HepG2 (cell line): ENCODE data around the gene GCH1. TPM values are rescaled to one million over a fixed set of nuclear protein-coding genes. Genes with fewer than 3 reads are reported as not detected.

ENCODE experiments used
- CBX2 ChIP-seq, 2 experiments: fragments of 200-600 bp in 1 of 2; sonication (generic); formaldehyde crosslinking in 1 of 2; IDR thresholded peaks; 2 replicates each; pipeline versions ENCODE4 v1.7.0 to v1.8.1; 2018 to 2022; ENCODE audit warnings: low read depth in 2 of 2, low read length in 1 of 2, mild to moderate bottlenecking in 1 of 2, missing genetic modification reagents in 1 of 2
- EHMT2 ChIP-seq: fragments of 200-600 bp; sonication (generic); IDR thresholded peaks from 2 replicates; pipeline ENCODE4 v1.7.0; 2017; ENCODE audit warnings: antibody characterized with exemption, low read depth, low read length, borderline replicate concordance
- HNRNPK ChIP-seq: fragments of 200-400 bp; formaldehyde crosslinking; IDR thresholded peaks from 2 replicates; pipeline ENCODE4 v1.6.1; 2018; ENCODE audit warnings: low read length, low read depth, moderate library complexity, mild to moderate bottlenecking; ENCODE audit not compliant: poor library complexity, severe bottlenecking
- JUNB ChIP-seq: sonication (generic); formaldehyde crosslinking; IDR thresholded peaks from 2 replicates; pipeline ENCODE4 v1.8.0; 2022; ENCODE audit warnings: missing genetic modification reagents, mild to moderate bottlenecking, borderline replicate concordance
- MXD4 ChIP-seq: IDR thresholded peaks from 2 replicates; pipeline ENCODE4 v1.6.1; 2016; ENCODE audit warnings: mild to moderate bottlenecking, missing biosample characterization, missing genetic modification reagents
- PPARG ChIP-seq: conservative IDR thresholded peaks from 2 replicates; pipeline ENCODE4 v1.6.1; 2016; ENCODE audit warnings: missing biosample characterization, missing genetic modification reagents
- RXRB ChIP-seq: IDR thresholded peaks from 2 replicates; pipeline ENCODE4 v1.6.1; 2016; ENCODE audit warnings: borderline replicate concordance, missing genetic modification reagents, missing compliant biosample characterization
- STAG1 ChIP-seq: sonication (generic); formaldehyde crosslinking; IDR thresholded peaks from 2 replicates; pipeline ENCODE4 v1.4.0; 2020; ENCODE audit warnings: missing genetic modification reagents
- THYN1 ChIP-seq: sonication (generic); formaldehyde crosslinking; IDR thresholded peaks from 2 replicates; pipeline ENCODE4 v1.8.1; 2023; ENCODE audit warnings: low read depth, mild to moderate bottlenecking, moderate library complexity, missing genetic modification reagents, borderline replicate concordance
- ZNF446 ChIP-seq: sonication (generic); formaldehyde crosslinking; IDR thresholded peaks from 2 replicates; pipeline ENCODE4 v1.5.0; 2020; ENCODE audit warnings: mild to moderate bottlenecking, missing genetic modification reagents
- ZNF616 ChIP-seq: sonication (generic); formaldehyde crosslinking; IDR thresholded peaks from 2 replicates; pipeline ENCODE4 v1.5.0; 2020; ENCODE audit warnings: low read depth, mild to moderate bottlenecking, missing genetic modification reagents
- polyA plus RNA-seq, 8 experiments: library from polyadenylated mRNA; depleted of rRNA in 3 of 8; stranded (reverse) in 7 of 8; unstranded in 1 of 8; fragments of >200 nt; fragmentation: Illumina TruSeq in 4 of 8; extraction: Trizol in 4 of 8; gene quantifications; 2 replicates each; pipeline versions ENCODE4 v1.2.1 to v1.2.3, GENCODE V29; 2011 to 2016; ENCODE audit warnings: low read depth in 4 of 8, missing spikeins in 1 of 8, mixed read lengths in 1 of 8; ENCODE audit not compliant: insufficient read depth in 1 of 8
- total RNA-seq, 5 experiments: library from RNA; depleted of rRNA; stranded (reverse); fragments of >200 nt; fragmentation: Illumina TruSeq; extraction: Trizol; gene quantifications; 2 replicates each; pipeline ENCODE4 v1.2.3, GENCODE V29; 2016; ENCODE audit warnings: low read depth in 1 of 5
- TF ChIP-seq, protein P1 (sequence below): sonication (generic); formaldehyde crosslinking; IDR thresholded peaks from 2 replicates; pipeline ENCODE4 v1.4.0; 2020; ENCODE audit warnings: missing genetic modification reagents
- TF ChIP-seq, protein P2 (sequence below): sonication (generic); formaldehyde crosslinking; IDR thresholded peaks from 2 replicates; pipeline ENCODE4 v1.4.0; 2020; ENCODE audit warnings: low read depth, mild to moderate bottlenecking, missing genetic modification reagents
- TF ChIP-seq, protein P3 (sequence below): sonication (generic); formaldehyde crosslinking; IDR thresholded peaks from 2 replicates; pipeline ENCODE4 v1.4.0; 2020; ENCODE audit warnings: low read depth, mild to moderate bottlenecking, missing genetic modification reagents
- TF ChIP-seq, protein P4 (sequence below): IDR thresholded peaks from 2 replicates; pipeline ENCODE4 v1.6.1; 2016; ENCODE audit warnings: missing compliant biosample characterization, missing genetic modification reagents, borderline replicate concordance
- TF ChIP-seq, protein P5 (sequence below): sonication (generic); formaldehyde crosslinking; IDR thresholded peaks from 2 replicates; pipeline ENCODE4 v1.4.0; 2020; ENCODE audit warnings: missing genetic modification reagents
- TF ChIP-seq, protein P6 (sequence below): sonication (generic); formaldehyde crosslinking; IDR thresholded peaks from 2 replicates; pipeline ENCODE4 v1.5.1; 2020; ENCODE audit warnings: mild to moderate bottlenecking, missing genetic modification reagents, moderate library complexity

GCH1 gene
- total and polyA plus RNA-seq, 2 of the 13 experiments (the other 11 are each of a cell fraction or from before 2014, with no cell fraction given) = 15.0 to 25.2 TPM

DNA sequence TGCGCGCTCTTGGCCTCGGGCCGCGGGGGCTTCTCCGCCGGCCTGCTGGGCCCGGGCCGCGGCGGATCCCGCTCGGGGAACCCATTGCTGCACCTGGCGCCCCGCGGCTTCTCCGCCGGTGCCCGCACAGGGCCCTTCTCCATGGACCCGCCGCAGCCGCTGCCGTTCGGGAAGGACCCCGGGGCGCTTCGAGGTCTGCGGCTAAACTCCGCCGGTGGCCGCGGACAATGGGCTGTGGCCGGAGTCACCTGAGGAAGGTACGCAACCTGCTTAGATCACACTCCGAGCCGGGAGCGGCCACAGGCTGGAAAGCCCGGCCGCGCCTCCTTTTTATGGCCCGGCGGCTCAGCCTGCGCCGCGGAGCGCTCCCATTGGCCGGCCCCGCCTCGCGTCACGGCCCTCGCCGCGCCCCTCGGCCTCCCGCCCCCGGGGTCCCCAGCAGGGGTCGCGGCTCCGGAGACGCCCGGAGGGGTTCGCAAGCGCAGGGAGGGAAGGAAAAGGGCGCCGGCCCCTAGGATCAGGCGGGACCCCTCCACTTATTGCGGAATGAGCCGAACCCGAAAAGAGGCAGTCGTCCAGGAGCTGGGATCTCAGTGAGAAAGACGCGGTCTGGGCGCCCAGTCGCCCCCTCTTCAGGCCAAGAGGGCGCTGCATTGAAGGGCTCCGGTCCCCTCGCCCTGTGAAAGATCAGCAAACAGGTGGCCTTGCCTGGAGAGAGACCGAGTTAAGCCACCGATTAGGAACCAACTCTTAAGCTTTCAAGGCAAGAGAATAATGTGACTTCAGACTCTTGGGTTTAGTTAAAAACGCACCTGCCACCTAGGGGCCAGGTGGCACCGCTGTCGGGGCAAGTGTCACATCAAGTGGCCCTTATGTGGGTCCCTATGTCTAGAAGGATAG lies at the start of gene GCH1 (continued):
- no peak for TF ChIP-seq CBX2 (IDR thresholded peaks at IDR 0.05; ENCODE audit: low read depth, low read length)
- no peak for TF ChIP-seq CBX2 (CRISPR knock-in tag; IDR thresholded peaks at IDR 0.05; ENCODE audit: low read depth)
- no peak for TF ChIP-seq MXD4 (CRISPR knock-in tag)
- TF ChIP-seq HNRNPK = no peak
- TF ChIP-seq, protein P1, sequence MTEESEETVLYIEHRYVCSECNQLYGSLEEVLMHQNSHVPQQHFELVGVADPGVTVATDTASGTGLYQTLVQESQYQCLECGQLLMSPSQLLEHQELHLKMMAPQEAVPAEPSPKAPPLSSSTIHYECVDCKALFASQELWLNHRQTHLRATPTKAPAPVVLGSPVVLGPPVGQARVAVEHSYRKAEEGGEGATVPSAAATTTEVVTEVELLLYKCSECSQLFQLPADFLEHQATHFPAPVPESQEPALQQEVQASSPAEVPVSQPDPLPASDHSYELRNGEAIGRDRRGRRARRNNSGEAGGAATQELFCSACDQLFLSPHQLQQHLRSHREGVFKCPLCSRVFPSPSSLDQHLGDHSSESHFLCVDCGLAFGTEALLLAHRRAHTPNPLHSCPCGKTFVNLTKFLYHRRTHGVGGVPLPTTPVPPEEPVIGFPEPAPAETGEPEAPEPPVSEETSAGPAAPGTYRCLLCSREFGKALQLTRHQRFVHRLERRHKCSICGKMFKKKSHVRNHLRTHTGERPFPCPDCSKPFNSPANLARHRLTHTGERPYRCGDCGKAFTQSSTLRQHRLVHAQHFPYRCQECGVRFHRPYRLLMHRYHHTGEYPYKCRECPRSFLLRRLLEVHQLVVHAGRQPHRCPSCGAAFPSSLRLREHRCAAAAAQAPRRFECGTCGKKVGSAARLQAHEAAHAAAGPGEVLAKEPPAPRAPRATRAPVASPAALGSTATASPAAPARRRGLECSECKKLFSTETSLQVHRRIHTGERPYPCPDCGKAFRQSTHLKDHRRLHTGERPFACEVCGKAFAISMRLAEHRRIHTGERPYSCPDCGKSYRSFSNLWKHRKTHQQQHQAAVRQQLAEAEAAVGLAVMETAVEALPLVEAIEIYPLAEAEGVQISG = no peak; the same call in none of the 2 replicates
- no peak for TF ChIP-seq EHMT2
- no peak for TF ChIP-seq PPARG (CRISPR knock-in tag)
- TF ChIP-seq, protein P2, sequence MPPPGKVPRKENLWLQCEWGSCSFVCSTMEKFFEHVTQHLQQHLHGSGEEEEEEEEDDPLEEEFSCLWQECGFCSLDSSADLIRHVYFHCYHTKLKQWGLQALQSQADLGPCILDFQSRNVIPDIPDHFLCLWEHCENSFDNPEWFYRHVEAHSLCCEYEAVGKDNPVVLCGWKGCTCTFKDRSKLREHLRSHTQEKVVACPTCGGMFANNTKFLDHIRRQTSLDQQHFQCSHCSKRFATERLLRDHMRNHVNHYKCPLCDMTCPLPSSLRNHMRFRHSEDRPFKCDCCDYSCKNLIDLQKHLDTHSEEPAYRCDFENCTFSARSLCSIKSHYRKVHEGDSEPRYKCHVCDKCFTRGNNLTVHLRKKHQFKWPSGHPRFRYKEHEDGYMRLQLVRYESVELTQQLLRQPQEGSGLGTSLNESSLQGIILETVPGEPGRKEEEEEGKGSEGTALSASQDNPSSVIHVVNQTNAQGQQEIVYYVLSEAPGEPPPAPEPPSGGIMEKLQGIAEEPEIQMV (CRISPR knock-in tag) = peak; percentile 71; the same call in 1 of the 2 replicates
- no peak for TF ChIP-seq ZNF616
- TF ChIP-seq, protein P3, sequence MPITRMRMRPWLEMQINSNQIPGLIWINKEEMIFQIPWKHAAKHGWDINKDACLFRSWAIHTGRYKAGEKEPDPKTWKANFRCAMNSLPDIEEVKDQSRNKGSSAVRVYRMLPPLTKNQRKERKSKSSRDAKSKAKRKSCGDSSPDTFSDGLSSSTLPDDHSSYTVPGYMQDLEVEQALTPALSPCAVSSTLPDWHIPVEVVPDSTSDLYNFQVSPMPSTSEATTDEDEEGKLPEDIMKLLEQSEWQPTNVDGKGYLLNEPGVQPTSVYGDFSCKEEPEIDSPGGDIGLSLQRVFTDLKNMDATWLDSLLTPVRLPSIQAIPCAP = no peak
- no peak for TF ChIP-seq THYN1 (CRISPR knock-in tag)
- no peak for TF ChIP-seq JUNB (CRISPR knock-in tag)
- TF ChIP-seq, protein P4, sequence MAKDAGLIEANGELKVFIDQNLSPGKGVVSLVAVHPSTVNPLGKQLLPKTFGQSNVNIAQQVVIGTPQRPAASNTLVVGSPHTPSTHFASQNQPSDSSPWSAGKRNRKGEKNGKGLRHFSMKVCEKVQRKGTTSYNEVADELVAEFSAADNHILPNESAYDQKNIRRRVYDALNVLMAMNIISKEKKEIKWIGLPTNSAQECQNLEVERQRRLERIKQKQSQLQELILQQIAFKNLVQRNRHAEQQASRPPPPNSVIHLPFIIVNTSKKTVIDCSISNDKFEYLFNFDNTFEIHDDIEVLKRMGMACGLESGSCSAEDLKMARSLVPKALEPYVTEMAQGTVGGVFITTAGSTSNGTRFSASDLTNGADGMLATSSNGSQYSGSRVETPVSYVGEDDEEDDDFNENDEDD (CRISPR knock-in tag) = peak; percentile 9; the same call in 1 of the 2 replicates
- TF ChIP-seq STAG1 (CRISPR knock-in tag) = peak; percentile 32; the same call in 1 of the 2 replicates
- TF ChIP-seq, protein P5, sequence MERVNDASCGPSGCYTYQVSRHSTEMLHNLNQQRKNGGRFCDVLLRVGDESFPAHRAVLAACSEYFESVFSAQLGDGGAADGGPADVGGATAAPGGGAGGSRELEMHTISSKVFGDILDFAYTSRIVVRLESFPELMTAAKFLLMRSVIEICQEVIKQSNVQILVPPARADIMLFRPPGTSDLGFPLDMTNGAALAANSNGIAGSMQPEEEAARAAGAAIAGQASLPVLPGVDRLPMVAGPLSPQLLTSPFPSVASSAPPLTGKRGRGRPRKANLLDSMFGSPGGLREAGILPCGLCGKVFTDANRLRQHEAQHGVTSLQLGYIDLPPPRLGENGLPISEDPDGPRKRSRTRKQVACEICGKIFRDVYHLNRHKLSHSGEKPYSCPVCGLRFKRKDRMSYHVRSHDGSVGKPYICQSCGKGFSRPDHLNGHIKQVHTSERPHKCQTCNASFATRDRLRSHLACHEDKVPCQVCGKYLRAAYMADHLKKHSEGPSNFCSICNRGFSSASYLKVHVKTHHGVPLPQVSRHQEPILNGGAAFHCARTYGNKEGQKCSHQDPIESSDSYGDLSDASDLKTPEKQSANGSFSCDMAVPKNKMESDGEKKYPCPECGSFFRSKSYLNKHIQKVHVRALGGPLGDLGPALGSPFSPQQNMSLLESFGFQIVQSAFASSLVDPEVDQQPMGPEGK (CRISPR knock-in tag) = no peak
- peak; percentile 56; the same call in 1 of the 2 replicates for TF ChIP-seq ZNF446 (CRISPR knock-in tag)
- TF ChIP-seq RXRB (CRISPR knock-in tag) = peak; percentile 24; the same call in 1 of the 2 replicates
- TF ChIP-seq, protein P6, sequence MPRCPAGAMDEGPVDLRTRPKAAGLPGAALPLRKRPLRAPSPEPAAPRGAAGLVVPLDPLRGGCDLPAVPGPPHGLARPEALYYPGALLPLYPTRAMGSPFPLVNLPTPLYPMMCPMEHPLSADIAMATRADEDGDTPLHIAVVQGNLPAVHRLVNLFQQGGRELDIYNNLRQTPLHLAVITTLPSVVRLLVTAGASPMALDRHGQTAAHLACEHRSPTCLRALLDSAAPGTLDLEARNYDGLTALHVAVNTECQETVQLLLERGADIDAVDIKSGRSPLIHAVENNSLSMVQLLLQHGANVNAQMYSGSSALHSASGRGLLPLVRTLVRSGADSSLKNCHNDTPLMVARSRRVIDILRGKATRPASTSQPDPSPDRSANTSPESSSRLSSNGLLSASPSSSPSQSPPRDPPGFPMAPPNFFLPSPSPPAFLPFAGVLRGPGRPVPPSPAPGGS (CRISPR knock-in tag) = peak; percentile 40; the same call in 1 of the 2 replicates
